ENCODE data around the gene PLEKHH2.

The PLEKHH2 gene

DNA sequence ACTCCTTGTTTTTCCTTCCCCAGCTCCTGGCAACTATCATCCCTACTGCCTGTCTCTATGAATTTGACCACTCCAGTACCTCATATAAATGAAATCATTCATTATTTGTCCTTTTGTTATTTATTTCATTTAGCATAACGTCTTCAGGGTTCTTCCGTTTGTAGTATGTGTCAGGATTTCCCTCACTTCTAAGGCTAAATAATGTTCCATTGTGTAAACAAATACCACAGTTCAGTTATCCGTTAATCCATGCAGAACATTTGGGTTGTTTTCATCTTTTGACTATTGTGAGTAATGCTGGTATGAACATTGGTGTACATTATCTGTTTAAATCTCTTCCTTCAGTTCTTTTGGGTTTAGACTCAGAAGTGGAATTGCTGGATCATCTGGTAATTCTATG is 155.6 kb downstream of the PLEKHH2 start:
- no peaks in the 10 kb centered on the region for H3K27me3 Mint-ChIP-seq
- H3K9me3 Mint-ChIP-seq = no peaks in the 10 kb centered on the region
- H3K36me3 Mint-ChIP-seq = peaks cover 8% of the 10 kb centered on the region
- H3K4me3 Mint-ChIP-seq = no peak overlapping the region
- H3K4me1 Mint-ChIP-seq = peaks cover 10% of the 10 kb centered on the region
- H3K27ac Mint-ChIP-seq = no peak overlapping the region

- peaks cover 6% of the 10 kb centered on the region for H3K36me3 Mint-ChIP-seq
- no peaks in the 10 kb centered on the region for H3K4me1 Mint-ChIP-seq
- H3K9me3 Mint-ChIP-seq = no peaks in the 10 kb centered on the region
- no peak overlapping the region for H3K4me3 Mint-ChIP-seq
- no peaks in the 10 kb centered on the region for H3K27me3 Mint-ChIP-seq
- no peak overlapping the region for H3K27ac Mint-ChIP-seq
These were observed 157.9 kb downstream of the PLEKHH2 start for GRCh38 chr2:43794956-43795355.

GRCh38 chr2:43796206-43796605 is 159.1 kb downstream of the PLEKHH2 start:
- no peaks in the 10 kb centered on the region for H3K9me3 Mint-ChIP-seq
- H3K4me1 Mint-ChIP-seq = no peaks in the 10 kb centered on the region

DNA sequence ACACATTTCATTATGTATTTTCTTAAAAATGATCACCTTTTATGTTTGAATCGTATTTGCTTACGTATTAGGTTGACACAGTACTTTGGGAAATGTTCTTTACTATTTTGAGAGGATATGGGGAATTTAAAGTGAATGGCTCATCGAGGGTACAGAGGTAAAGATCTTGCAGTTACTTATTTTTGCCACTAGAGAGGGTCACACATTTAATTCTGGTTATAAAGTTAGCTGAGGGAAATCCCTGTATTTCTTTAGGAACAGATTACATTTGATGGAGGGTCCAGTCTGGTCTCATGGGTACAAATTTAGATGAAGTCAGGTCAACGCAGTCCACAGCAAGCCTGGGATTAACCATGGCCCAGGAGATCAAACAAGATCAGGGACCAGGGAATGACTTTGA is 161.2 kb downstream of the PLEKHH2 start:
- no peaks in the 10 kb centered on the region for H3K9me3 Mint-ChIP-seq
- H3K27me3 Mint-ChIP-seq = no peaks in the 10 kb centered on the region
- H3K4me1 Mint-ChIP-seq = no peaks in the 10 kb centered on the region
- H3K4me3 Mint-ChIP-seq = no peak overlapping the region
- peaks cover 8% of the 10 kb centered on the region for H3K36me3 Mint-ChIP-seq
- H3K27ac Mint-ChIP-seq = no peak overlapping the region

More at GRCh38 chr2:43796206-43796605, 159.1 kb downstream of the PLEKHH2 start:
- Mint-ChIP-seq H3K27ac (no peak overlapping the region), H3K4me3 (no peak overlapping the region), H3K27me3 (no peaks in the 10 kb centered on the region), H3K36me3 (peaks cover 5% of the 10 kb centered on the region)

DNA sequence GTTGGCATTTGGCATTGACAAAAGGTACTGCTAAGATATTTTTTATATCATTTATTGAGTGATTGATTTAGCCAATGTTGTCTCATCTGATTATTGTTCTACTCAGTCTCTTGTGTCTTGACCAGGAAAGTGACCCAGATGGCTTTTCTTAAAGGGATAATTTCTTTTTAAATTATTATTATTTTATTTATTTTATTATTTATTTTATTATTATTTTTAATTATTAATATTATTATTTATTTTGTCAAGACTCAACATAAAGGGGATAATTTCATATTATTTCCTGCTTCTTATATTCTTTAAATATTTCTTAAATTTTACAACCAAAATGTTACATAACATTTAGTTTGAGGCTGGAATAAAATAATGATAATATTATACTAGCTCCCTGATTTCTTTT is 163.8 kb downstream of the PLEKHH2 start:
- H3K36me3 Mint-ChIP-seq = peaks cover 10% of the 10 kb centered on the region
- no peaks in the 10 kb centered on the region for H3K9me3 Mint-ChIP-seq
- no peaks in the 10 kb centered on the region for H3K27me3 Mint-ChIP-seq
- no peak overlapping the region for H3K4me3 Mint-ChIP-seq
- no peaks in the 10 kb centered on the region for H3K4me1 Mint-ChIP-seq
- no peak overlapping the region for H3K27ac Mint-ChIP-seq

DNA sequence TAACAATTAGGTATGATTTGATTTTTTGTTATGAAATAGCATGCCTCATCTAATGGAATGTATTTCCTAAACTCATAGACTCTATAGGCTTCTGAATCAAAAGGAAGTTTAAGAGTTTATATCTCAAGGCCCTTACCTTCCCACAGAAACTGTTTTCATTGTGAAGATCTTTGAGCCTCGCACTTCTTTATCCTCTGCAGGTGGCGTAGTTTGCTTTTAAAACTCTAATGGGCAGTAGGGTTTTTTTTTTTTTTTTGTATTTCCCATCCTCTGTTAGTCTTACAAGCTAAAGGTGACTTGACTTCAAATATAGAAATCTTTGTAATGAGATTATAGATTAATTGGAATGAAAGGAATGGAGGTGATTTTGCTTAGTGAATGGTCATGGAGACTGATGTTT is 165.1 kb downstream of the PLEKHH2 start:
- peaks cover 10% of the 10 kb centered on the region for H3K36me3 Mint-ChIP-seq

GRCh38 chr2:43803113-43803512 is 166.1 kb downstream of the PLEKHH2 start:
- Mint-ChIP-seq H3K36me3 (peaks cover 10% of the 10 kb centered on the region), H3K4me3 (no peak overlapping the region), H3K27me3 (no peaks in the 10 kb centered on the region), H3K9me3 (no peaks in the 10 kb centered on the region), H3K27ac (no peak overlapping the region), H3K4me1 (no peaks in the 10 kb centered on the region)

More for the DNA sequence above, 165.1 kb downstream of the PLEKHH2 start:
- H3K4me3 Mint-ChIP-seq = no peak overlapping the region
- H3K9me3 Mint-ChIP-seq = no peaks in the 10 kb centered on the region
- H3K27ac Mint-ChIP-seq = no peak overlapping the region
- H3K27me3 Mint-ChIP-seq = no peaks in the 10 kb centered on the region
- H3K4me1 Mint-ChIP-seq = no peaks in the 10 kb centered on the region

DNA sequence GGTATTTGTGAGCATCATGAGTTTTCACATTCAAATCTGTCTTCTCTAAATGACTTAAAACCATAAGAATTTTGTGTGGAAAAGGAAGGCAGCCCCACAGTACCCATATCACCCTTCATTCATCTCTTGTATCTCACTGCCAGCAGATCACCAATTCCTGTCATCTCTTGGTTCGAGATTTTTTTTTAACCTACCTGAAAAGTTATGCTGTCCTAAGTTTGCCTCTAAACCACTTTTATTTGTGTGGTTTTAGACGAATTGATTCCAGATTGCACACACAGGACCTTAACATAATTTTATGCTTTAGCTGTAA is 169.6 kb downstream of the PLEKHH2 start:
- Mint-ChIP-seq H3K36me3 (peaks cover 10% of the 10 kb centered on the region), H3K4me3 (no peak overlapping the region), H3K9me3 (no peaks in the 10 kb centered on the region), H3K4me1 (no peaks in the 10 kb centered on the region), H3K27ac (no peak overlapping the region), H3K27me3 (no peaks in the 10 kb centered on the region)

- no peak overlapping the region for H3K27ac Mint-ChIP-seq
These were observed 173.4 kb downstream of the PLEKHH2 start for GRCh38 chr2:43810452-43810851.

DNA sequence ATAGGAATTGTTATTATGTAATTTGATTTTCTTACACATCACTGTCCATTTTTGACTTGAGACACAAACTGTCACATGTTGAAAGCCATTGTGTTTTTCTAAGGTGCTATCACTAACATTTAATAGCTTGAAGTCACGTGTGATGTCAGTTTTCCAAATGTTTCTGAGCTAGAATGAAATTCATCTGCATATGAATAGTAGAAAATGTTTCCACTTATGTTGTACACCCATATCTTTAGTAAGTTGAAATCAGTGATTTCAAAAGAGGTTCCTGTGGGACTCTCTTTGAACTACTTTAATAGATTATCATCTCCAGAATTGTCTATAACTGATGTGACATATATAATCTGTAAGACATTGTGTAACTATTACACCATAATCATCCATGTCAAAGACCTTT is 173.8 kb downstream of the PLEKHH2 start:
- Mint-ChIP-seq H3K36me3 (no peaks in the 10 kb centered on the region), H3K27ac (no peak overlapping the region), H3K9me3 (no peaks in the 10 kb centered on the region), H3K4me3 (no peak overlapping the region), H3K4me1 (no peaks in the 10 kb centered on the region), H3K27me3 (no peaks in the 10 kb centered on the region)

More at GRCh38 chr2:43810452-43810851, 173.4 kb downstream of the PLEKHH2 start:
- no peaks in the 10 kb centered on the region for H3K36me3 Mint-ChIP-seq
- H3K9me3 Mint-ChIP-seq = no peaks in the 10 kb centered on the region
- H3K27me3 Mint-ChIP-seq = no peaks in the 10 kb centered on the region
- H3K4me1 Mint-ChIP-seq = no peaks in the 10 kb centered on the region
- no peak overlapping the region for H3K4me3 Mint-ChIP-seq

DNA sequence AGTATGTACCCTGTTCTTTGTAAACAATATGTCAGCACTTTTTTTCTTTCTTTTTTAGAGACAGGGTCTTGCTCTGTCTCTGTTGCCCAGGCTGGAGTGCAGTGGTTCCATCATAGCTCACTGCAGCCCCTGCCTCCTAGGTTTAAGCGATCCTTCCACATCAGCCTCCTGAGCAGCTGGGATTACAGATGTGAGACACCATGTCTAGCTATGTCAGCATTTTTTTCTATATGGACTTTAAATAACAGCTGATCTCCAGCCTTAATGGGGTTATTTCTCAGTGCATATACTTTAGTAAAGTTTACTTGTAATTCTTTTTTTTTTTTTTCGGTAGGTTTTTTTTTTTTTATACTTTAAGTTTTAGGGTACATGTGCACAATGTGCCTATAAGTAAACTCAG is 174.9 kb downstream of the PLEKHH2 start:
- H3K27ac Mint-ChIP-seq = no peak overlapping the region
- peaks cover 1% of the 10 kb centered on the region for H3K27me3 Mint-ChIP-seq
- no peak overlapping the region for H3K4me3 Mint-ChIP-seq
- no peaks in the 10 kb centered on the region for H3K4me1 Mint-ChIP-seq
- no peaks in the 10 kb centered on the region for H3K9me3 Mint-ChIP-seq
- no peaks in the 10 kb centered on the region for H3K36me3 Mint-ChIP-seq

DNA sequence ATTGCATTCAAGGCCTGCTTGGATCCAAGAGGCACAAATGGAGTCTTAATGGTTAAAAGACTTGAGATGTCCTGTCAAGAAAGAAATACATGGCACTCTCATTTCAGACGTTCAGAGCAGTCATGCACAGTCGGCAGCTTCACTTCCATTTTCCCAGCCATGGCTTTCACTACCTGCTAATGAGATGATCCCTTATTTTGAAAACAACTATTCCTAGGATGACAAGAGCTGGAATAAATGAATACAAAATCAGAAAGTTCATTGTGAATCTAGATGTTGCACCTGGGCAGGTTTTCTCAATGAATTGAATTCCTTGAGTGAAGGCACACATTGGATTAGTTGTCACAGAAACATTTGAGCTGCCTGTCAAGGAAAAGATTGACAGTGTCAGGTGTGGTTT is 175.9 kb downstream of the PLEKHH2 start:
- Mint-ChIP-seq H3K27me3 (peaks cover 1% of the 10 kb centered on the region), H3K9me3 (no peaks in the 10 kb centered on the region), H3K27ac (no peak overlapping the region)

DNA sequence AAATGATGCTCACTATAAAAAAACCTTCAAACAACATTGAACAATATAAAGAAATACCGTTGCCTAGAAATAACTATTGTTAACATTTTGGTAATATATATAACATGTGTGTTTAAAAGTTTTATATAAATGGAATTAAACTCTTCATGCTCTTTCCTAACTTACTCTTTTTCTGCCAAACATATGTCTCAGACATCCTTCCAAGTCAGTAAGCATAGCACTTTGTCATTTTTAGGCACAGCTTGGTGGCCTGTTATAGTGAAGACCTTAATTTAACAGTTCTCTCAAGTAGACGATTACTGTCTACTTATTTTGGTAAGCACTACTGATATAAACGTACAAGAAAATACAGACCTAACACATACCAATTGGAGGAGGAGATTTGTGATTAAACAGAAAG is 177.7 kb downstream of the PLEKHH2 start:
- H3K4me1 Mint-ChIP-seq = no peaks in the 10 kb centered on the region
- H3K27ac Mint-ChIP-seq = no peak overlapping the region
- peaks cover 1% of the 10 kb centered on the region for H3K27me3 Mint-ChIP-seq
- no peak overlapping the region for H3K4me3 Mint-ChIP-seq
- H3K9me3 Mint-ChIP-seq = no peaks in the 10 kb centered on the region
- H3K36me3 Mint-ChIP-seq = no peaks in the 10 kb centered on the region

More for the DNA sequence above, 175.9 kb downstream of the PLEKHH2 start:
- Mint-ChIP-seq H3K4me3 (no peak overlapping the region), H3K4me1 (no peaks in the 10 kb centered on the region), H3K36me3 (no peaks in the 10 kb centered on the region)

Data from activated naive CD4-positive, alpha-beta T cell treated with anti-CD3 and anti-CD28 coated beads, Interleukin-2, amount 50 U/mL, for 24 hours (primary cell).